DMS 273 treated with DMSO at 0.1 percent for 48 hours (cell line): Measurements from ENCODE around the gene PNPLA2.

Experiments used
- DNase-seq: peaks from one replicate; lab custom pipeline; 2025; lab: John Stamatoyannopoulos, UW

PNPLA2 gene

GRCh38 chr11:786235-787083, 32.3 kb upstream of the PNPLA2 start:
- DNase-seq = peak; percentile 43

GRCh38 chr11:787084-787675, 31.5 kb upstream of the PNPLA2 start:
- DNase-seq = no peak

- DNase-seq = no peak
These were observed 30.6 kb upstream of the PNPLA2 start for GRCh38 chr11:788009-788640.

- DNase-seq = no peak
These were observed 29.5 kb upstream of the PNPLA2 start for GRCh38 chr11:788953-789940.

- no peak for DNase-seq
These were observed 28.8 kb upstream of the PNPLA2 start, which contains the start of gene CEND1 for GRCh38 chr11:789943-790342. Gene CEND1, minus strand, starts transcription at chr11:790090. Its CDS starts 1,514 bp downstream, at chr11:788576.

- peak; percentile 40 for DNase-seq
These were observed 27.8 kb upstream of the PNPLA2 start for GRCh38 chr11:790721-791564.

GRCh38 chr11:791658-792534, 26.8 kb upstream of the PNPLA2 start:
- DNase-seq = no peak

- no peak for DNase-seq
These were observed 26.2 kb upstream of the PNPLA2 start for GRCh38 chr11:792535-792821.

- DNase-seq = no peak
These were observed 25.8 kb upstream of the PNPLA2 start for GRCh38 chr11:792873-793272.

- peak; percentile 77 for DNase-seq
These were observed 25.2 kb upstream of the PNPLA2 start for GRCh38 chr11:793556-793955.

GRCh38 chr11:794013-794765, 24.5 kb upstream of the PNPLA2 start:
- no peak for DNase-seq

GRCh38 chr11:794766-795633, 23.7 kb upstream of the PNPLA2 start:
- no peak for DNase-seq

GRCh38 chr11:795634-796564, 22.8 kb upstream of the PNPLA2 start:
- peak; percentile 69 for DNase-seq

- DNase-seq = no peak
These were observed 22.0 kb upstream of the PNPLA2 start for GRCh38 chr11:796565-797295.

- peak; percentile 77 for DNase-seq
These were observed 21.2 kb upstream of the PNPLA2 start for GRCh38 chr11:797296-798092.
